ENCODE data around the gene MGAT2. TPM values are rescaled to one million over a fixed set of nuclear protein-coding genes. Genes with fewer than 3 reads are reported as not detected.
"Not testable (repeated sequence)": the region's sequence is repeated elsewhere in the genome, so short reads cannot be mapped to it uniquely, and the experiment has no call there.

The MGAT2 gene
- total RNA-seq, 1 donor from 2014 or later = 24.1 TPM

DNA sequence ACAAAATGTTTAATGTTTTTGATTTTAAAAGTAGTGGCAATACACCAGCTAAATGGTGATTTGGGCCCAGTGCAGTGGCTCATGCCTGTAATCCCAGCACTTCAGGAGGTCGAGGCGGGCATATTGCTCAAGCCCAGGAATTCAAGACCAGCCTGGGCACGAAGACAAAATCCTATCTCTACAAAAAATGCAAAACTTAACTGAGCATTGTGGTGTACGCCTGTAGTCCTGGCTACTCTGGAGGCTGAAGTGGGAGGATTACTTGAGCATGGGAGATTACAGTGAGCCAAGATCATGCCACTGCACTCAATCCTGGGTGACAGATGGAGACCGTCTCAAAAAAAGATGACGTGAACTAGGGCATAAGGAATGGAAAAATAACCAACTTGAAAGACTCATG is 4.8 kb upstream of the MGAT2 start:
- Histone ChIP-seq H3K9me3 (no peaks in the 10 kb centered on the region), H3K27me3 (ENCODE audit: low read depth) (no peaks in the 10 kb centered on the region), H3K4me1 (peaks cover 10% of the 10 kb centered on the region), H3K36me3 (peaks cover 22% of the 10 kb centered on the region), H3K27ac (no peak overlapping the region), H3K4me3 (no peak overlapping the region)
- ATAC-seq (no peak), DNase-seq (no peak)
- intact Hi-C loops (cut with DNase I) = no loop called here
- TF ChIP-seq, protein P1, sequence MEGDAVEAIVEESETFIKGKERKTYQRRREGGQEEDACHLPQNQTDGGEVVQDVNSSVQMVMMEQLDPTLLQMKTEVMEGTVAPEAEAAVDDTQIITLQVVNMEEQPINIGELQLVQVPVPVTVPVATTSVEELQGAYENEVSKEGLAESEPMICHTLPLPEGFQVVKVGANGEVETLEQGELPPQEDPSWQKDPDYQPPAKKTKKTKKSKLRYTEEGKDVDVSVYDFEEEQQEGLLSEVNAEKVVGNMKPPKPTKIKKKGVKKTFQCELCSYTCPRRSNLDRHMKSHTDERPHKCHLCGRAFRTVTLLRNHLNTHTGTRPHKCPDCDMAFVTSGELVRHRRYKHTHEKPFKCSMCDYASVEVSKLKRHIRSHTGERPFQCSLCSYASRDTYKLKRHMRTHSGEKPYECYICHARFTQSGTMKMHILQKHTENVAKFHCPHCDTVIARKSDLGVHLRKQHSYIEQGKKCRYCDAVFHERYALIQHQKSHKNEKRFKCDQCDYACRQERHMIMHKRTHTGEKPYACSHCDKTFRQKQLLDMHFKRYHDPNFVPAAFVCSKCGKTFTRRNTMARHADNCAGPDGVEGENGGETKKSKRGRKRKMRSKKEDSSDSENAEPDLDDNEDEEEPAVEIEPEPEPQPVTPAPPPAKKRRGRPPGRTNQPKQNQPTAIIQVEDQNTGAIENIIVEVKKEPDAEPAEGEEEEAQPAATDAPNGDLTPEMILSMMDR (IDR thresholded peaks at IDR 0.05) = no peak

DNA sequence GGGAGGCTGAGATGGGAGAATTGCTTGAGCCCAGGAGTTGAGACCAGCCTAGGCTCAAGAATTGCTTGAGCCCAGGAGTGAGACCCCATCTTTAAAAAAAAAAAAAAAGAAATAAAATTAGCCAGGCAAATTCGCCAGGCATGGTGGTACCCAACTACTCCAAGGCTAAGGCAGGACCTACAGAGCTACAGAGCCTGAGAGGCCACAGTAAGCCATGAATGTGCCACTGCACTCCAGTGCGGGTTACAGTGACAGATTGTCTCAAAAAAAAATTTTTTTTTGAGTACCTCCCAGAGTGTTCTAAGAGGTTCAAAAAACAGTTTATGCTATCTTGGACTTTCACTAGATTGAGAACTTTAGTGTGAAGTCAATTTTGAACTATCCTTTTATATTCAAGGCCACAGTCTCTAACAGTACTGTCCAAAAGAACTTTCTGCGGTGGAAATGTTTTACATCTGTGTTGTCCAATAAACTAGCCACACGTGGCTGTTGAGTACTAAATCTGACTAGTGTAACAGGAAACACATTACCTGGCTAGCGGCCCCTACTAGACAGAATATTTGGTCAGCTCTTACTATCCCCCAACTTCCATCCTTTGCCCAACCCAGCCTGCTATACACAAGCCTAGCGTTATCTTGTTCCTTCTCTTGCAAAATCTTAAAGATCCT is 2.6 kb upstream of the MGAT2 start:
- Histone ChIP-seq H3K36me3 (peaks cover 22% of the 10 kb centered on the region), H3K4me3 (no peak overlapping the region), H3K4me1 (peaks cover 28% of the 10 kb centered on the region), H3K27me3 (ENCODE audit: low read depth) (no peaks in the 10 kb centered on the region), H3K27ac (no peak overlapping the region), H3K9me3 (no peaks in the 10 kb centered on the region)
- DNase-seq = no peak
- intact Hi-C loops (cut with DNase I) = no loop called here
- ATAC-seq = no peak
- TF ChIP-seq, protein P1 (IDR thresholded peaks at IDR 0.05) = no peak

GRCh38 chr14:49619273-49619672 is 1.3 kb upstream of the MGAT2 start:
- H3K27ac ChIP-seq; intact Hi-C loops (cut with DNase I): not testable (repeated sequence)
- H3K4me3 ChIP-seq = peak overlapping the region; percentile 86

DNA sequence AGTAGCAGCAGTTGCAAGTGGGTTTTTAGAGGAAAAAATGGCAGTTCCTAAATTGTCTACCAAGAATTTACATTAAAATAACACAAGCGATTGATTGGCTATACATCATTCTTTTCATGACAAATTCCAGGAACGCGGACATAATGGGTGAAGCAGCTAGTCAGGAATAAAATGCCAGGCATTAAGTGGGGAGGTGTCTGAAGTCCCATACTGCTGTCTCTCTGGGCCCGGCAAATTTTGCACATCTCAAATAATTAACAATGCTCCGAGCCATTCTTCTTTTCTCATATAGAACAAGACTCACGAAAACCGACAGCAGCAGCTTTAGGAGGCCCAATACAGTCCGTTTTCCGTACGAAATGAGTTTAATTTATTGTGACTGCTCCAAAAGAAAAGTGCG is 869 bp upstream of the MGAT2 start:
- intact Hi-C loops (cut with DNase I) = no loop called here

More at GRCh38 chr14:49619273-49619672, 1.3 kb upstream of the MGAT2 start:
- Histone ChIP-seq H3K4me1 (peaks cover 41% of the 10 kb centered on the region), H3K36me3 (peaks cover 27% of the 10 kb centered on the region)
- DNase-seq; H3K27me3 ChIP-seq (ENCODE audit: low read depth); H3K9me3 ChIP-seq; ATAC-seq: not testable (repeated sequence)

DNA sequence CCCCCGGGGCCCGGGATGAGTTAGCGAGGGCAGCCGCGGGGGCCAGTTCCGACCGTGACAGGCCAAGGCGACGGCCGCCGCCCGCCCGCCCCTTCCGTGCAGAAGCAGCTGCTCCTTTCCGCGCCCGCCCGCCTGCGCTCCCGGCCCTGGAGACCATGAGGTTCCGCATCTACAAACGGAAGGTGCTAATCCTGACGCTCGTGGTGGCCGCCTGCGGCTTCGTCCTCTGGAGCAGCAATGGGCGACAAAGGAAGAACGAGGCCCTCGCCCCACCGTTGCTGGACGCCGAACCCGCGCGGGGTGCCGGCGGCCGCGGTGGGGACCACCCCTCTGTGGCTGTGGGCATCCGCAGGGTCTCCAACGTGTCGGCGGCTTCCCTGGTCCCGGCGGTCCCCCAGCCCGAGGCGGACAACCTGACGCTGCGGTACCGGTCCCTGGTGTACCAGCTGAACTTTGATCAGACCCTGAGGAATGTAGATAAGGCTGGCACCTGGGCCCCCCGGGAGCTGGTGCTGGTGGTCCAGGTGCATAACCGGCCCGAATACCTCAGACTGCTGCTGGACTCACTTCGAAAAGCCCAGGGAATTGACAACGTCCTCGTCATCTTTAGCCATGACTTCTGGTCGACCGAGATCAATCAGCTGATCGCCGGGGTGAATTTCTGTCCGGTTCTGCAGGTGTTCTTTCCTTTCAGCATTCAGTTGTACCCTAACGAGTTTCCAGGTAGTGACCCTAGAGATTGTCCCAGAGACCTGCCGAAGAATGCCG is 699 bp downstream of the MGAT2 start:
- Histone ChIP-seq H3K36me3 (peaks cover 32% of the 10 kb centered on the region), H3K4me1 (peaks cover 43% of the 10 kb centered on the region), H3K9me3 (no peaks in the 10 kb centered on the region), H3K27ac (peak overlapping the region; percentile 94), H3K4me3 (peak overlapping the region; percentile 86), H3K27me3 (ENCODE audit: low read depth) (no peaks in the 10 kb centered on the region)
- intact Hi-C loops (cut with DNase I) = no loop called here
- ATAC-seq (peak; percentile 81 to 87), DNase-seq (peak; percentile 90)
- TF ChIP-seq, protein P1 (IDR thresholded peaks at IDR 0.05) = no peak

More for the DNA sequence above, 869 bp upstream of the MGAT2 start:
- TF ChIP-seq, protein P1 (IDR thresholded peaks at IDR 0.05) = no peak
- Histone ChIP-seq H3K4me1 (peaks cover 43% of the 10 kb centered on the region), H3K36me3 (peaks cover 27% of the 10 kb centered on the region), H3K4me3 (peak overlapping the region; percentile 86), H3K27ac (peak overlapping the region; percentile 94), H3K9me3 (no peaks in the 10 kb centered on the region), H3K27me3 (ENCODE audit: low read depth) (no peaks in the 10 kb centered on the region)
- DNase-seq (no peak), ATAC-seq (no peak)

Data from lower lobe of right lung (tissue), 2 donors.